IMR-90 (cell line): ENCODE data around the gene VPS26B.

Experiments used
- BHLHE40 ChIP-seq: fragments of 150-350 bp; IDR thresholded peaks from 2 replicates; pipeline ENCODE4 v1.6.1; 2016; ENCODE audit warnings: mild to moderate bottlenecking, low read depth, low read length
- CEBPB ChIP-seq: IDR thresholded peaks from 2 replicates; pipeline ENCODE4 v1.6.1; 2012; ENCODE audit warnings: low read depth, low read length, improper control_type of control experiment
- CHD1 ChIP-seq: IDR thresholded peaks from 2 replicates; pipeline ENCODE4 v1.6.1; 2012; ENCODE audit warnings: low read depth, low read length, improper control_type of control experiment
- FOS ChIP-seq: fragments of 150-350 bp; IDR thresholded peaks from 2 replicates; pipeline ENCODE4 v1.6.1; 2016; ENCODE audit warnings: low read depth, low read length
- MXI1 ChIP-seq: IDR thresholded peaks from 2 replicates; pipeline ENCODE4 v1.6.1; 2012; ENCODE audit warnings: low read depth, mild to moderate bottlenecking, low read length, moderate library complexity, borderline replicate concordance
- POLR2A ChIP-seq: IDR thresholded peaks from 2 replicates; pipeline ENCODE4 v1.6.1; 2012; ENCODE audit warnings: mild to moderate bottlenecking, low read depth, low read length
- RAD21 ChIP-seq: IDR thresholded peaks from 2 replicates; pipeline ENCODE4 v1.6.1; 2012; ENCODE audit warnings: low read length, improper control_type of control experiment
- RFX5 ChIP-seq: IDR thresholded peaks from 2 replicates; pipeline ENCODE4 v1.8.0; 2012; ENCODE audit warnings: low read depth, mild to moderate bottlenecking, low read length, moderate library complexity
- TF ChIP-seq, protein P1 (sequence below): conservative IDR thresholded peaks from 2 replicates; pipeline ENCODE4 v1.5.1; 2012; ENCODE audit warnings: mild to moderate bottlenecking, low read depth, low read length, improper control_type of control experiment
- TF ChIP-seq, protein P2 (sequence below): fragments of 150-350 bp; IDR thresholded peaks from 2 replicates; pipeline ENCODE4 v1.6.1; 2017; ENCODE audit warnings: mild to moderate bottlenecking, antibody characterized with exemption, low read length, low read depth

DNA sequence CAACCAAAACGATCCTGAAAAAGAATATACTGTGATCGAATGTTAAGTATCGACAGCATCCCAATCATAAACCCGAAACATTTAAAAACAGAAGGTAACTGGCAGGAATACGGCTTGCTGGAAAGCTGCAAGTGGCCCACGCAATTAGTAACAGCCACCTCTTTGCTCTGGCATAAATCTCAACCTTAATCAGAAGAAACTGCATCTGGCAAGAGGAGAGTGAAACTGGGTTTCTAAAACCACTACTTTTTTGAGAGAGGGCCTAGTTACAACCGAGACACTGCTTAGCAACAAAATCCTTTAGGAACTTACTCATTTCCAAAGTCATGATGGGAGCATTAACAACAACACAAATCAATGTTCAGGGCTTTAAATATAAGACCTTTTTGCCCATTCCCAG is 8.6 kb upstream of the VPS26B start:
- TF ChIP-seq, protein P1, sequence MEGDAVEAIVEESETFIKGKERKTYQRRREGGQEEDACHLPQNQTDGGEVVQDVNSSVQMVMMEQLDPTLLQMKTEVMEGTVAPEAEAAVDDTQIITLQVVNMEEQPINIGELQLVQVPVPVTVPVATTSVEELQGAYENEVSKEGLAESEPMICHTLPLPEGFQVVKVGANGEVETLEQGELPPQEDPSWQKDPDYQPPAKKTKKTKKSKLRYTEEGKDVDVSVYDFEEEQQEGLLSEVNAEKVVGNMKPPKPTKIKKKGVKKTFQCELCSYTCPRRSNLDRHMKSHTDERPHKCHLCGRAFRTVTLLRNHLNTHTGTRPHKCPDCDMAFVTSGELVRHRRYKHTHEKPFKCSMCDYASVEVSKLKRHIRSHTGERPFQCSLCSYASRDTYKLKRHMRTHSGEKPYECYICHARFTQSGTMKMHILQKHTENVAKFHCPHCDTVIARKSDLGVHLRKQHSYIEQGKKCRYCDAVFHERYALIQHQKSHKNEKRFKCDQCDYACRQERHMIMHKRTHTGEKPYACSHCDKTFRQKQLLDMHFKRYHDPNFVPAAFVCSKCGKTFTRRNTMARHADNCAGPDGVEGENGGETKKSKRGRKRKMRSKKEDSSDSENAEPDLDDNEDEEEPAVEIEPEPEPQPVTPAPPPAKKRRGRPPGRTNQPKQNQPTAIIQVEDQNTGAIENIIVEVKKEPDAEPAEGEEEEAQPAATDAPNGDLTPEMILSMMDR = no peak
- TF ChIP-seq, protein P2, sequence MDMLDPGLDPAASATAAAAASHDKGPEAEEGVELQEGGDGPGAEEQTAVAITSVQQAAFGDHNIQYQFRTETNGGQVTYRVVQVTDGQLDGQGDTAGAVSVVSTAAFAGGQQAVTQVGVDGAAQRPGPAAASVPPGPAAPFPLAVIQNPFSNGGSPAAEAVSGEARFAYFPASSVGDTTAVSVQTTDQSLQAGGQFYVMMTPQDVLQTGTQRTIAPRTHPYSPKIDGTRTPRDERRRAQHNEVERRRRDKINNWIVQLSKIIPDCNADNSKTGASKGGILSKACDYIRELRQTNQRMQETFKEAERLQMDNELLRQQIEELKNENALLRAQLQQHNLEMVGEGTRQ = no peak
- TF ChIP-seq BHLHE40 = no peak
- no peak for TF ChIP-seq POLR2A
- TF ChIP-seq CHD1 = no peak
- TF ChIP-seq FOS = no peak
- TF ChIP-seq RAD21 = no peak
- no peak for TF ChIP-seq MXI1
- no peak for TF ChIP-seq CEBPB
- no peak for TF ChIP-seq RFX5
